SJCRH30 (cell line): ENCODE measurements around the gene H2AZ2. TPM values are rescaled to one million over a fixed set of nuclear protein-coding genes. Genes with fewer than 3 reads are reported as not detected.
A peak's percentile ranks its signal among the peaks of the same experiment; 100 is the strongest.
"Not testable (repeated sequence)": the region's sequence is repeated elsewhere in the genome, so short reads cannot be mapped to it uniquely, and the experiment has no call there.

Experiments used
- DNase-seq, 2 experiments: peaks; one replicate each; pipeline ENCODE4 v3.0.0-alpha.2; 2015 to 2020
- H3K27ac ChIP-seq: fragments of 250-450 bp; sonication (Bioruptor Pico); 2 replicates; pipeline ENCODE4 v1.5.1; 2020; ENCODE audit warnings: mild to moderate bottlenecking, moderate library complexity
- H3K27me3 ChIP-seq: fragments of 250-450 bp; sonication (Bioruptor Pico); 2 replicates; pipeline ENCODE4 v1.5.1; 2020; ENCODE audit warnings: mild to moderate bottlenecking, moderate library complexity
- H3K36me3 ChIP-seq: fragments of 250-450 bp; sonication (Bioruptor Pico); 2 replicates; pipeline ENCODE4 v1.5.1; 2020; ENCODE audit warnings: mild to moderate bottlenecking, moderate library complexity
- H3K4me1 ChIP-seq: fragments of 250-450 bp; sonication (Bioruptor Pico); 2 replicates; pipeline ENCODE4 v1.5.1; 2020; ENCODE audit warnings: mild to moderate bottlenecking, moderate library complexity
- H3K4me3 ChIP-seq: fragments of 250-450 bp; sonication (Bioruptor Pico); 2 replicates; pipeline ENCODE4 v1.5.1; 2020; ENCODE audit warnings: mild to moderate bottlenecking, moderate library complexity
- H3K9me3 ChIP-seq: fragments of 250-450 bp; sonication (Bioruptor Pico); replicated peaks from 2 replicates; pipeline ENCODE4 v1.5.1; 2020; ENCODE audit warnings: mild to moderate bottlenecking, moderate library complexity
- total RNA-seq: library from RNA; depleted of rRNA; stranded (reverse); fragments of >200 nt; shearing (Covaris generic); gene quantifications from 2 replicates; pipeline ENCODE4 v1.2.3, GENCODE V29; 2014

H2AZ2 gene
- total RNA-seq, 1 experiment from 2014 or later = 459 TPM

DNA sequence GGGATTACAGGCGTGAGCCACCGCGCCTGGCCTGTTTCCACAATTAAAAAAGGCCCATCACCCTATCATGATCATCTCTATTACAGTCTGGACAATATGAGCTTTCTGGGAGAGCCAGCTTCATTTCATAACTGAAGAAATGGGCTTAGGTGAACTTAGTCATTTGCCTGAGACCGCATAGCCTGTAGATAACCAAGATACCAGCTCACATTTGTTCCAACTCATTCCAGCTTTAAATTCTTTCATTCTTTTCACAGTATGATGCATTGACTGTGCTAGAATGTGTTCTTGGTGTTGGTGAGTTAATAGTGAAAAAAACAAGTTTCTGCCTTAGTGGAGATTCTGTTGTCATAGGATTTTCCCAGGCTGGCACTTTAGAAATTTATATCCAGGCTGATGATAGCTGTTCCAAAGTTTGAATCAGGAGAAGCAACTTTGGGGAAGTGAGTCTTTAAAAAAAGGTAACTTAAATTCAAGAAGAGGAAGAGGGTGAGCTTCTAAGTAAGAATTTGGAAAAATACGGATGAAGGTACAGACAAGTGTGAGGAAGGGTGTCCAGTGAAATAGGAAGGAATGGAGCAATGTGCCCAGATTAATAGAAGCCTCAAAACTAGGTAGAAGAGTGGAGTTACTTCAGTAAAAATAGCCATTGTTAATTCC, 2.1 kb upstream of the H2AZ2 start:
- Histone ChIP-seq H3K9me3 (no peaks in the 10 kb centered on the region), H3K4me3 (no peak overlapping the region), H3K27me3 (no peaks in the 10 kb centered on the region), H3K36me3 (peaks cover 3% of the 10 kb centered on the region; the same call in 1 of the 2 replicates), H3K4me1 (peaks cover 10% of the 10 kb centered on the region; the same call in 1 of the 2 replicates), H3K27ac (no peak overlapping the region)
- no peak for DNase-seq

DNA sequence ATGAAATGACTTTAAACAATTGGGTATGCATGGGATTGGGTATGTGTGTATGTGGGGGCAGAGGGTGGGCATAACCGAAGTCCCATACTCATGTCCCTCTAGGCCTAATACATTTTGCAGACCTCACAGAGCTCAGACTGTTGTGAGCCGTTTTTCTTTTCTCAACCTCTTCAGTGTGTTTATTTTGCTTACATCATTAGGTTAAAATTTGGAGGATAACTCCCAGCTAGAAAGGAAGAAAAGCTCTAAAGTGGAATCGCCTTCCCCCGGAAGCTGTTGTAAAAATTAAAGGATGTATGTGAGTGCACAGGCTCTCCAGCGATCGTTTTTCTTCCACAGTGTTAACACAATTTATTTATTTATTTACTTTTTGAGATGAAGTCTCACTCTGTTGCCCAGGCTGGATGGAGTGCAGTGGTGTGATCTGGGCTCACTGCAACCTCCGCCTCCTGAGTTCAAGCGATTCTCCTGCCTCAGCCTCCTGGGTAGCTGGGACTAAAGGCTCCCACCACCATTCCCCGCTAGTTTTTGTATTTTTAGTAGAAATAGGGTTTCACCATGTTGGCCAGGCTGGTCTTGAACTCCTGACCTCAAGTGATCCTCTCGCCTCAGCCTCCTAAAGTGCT, 1.5 kb upstream of the H2AZ2 start:
- DNase-seq = peak in 1 of 2 experiments; percentile 11
- H3K4me3 ChIP-seq = peak overlapping the region; percentile 74
- no peak overlapping the region for H3K27ac ChIP-seq
- no peaks in the 10 kb centered on the region for H3K27me3 ChIP-seq
- H3K36me3 ChIP-seq = peaks cover 3% of the 10 kb centered on the region; the same call in 1 of the 2 replicates
- H3K4me1 ChIP-seq = peaks cover 10% of the 10 kb centered on the region; the same call in 1 of the 2 replicates
- H3K9me3 ChIP-seq = no peaks in the 10 kb centered on the region

DNA sequence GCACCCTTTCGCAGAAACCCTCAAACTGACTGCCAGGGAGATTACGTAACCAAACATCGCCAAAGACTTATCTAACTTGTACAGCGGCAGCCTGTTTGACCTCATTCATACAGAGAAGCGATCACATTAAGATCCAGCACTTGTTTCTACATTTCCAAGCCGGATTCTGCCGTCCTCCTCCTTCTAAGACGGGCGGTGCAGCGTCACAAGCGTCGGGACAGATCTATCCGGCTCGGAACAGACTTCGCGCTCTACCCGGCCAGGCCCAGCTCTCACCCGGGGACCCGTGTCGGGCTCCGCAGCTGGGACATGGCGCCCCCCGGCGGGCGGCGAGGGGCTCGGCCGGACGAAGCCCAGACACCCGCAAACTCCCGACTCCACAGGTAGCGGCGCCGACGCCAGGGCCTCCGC, 373 bp downstream of the H2AZ2 start:
- DNase-seq = peak; percentile 90 to 92
- Histone ChIP-seq H3K4me3 (peak overlapping the region; percentile 74), H3K9me3 (no peaks in the 10 kb centered on the region), H3K36me3 (peaks cover 10% of the 10 kb centered on the region), H3K4me1 (peaks cover 10% of the 10 kb centered on the region; the same call in 1 of the 2 replicates), H3K27me3 (no peaks in the 10 kb centered on the region), H3K27ac (peak overlapping the region; percentile 83)

DNA sequence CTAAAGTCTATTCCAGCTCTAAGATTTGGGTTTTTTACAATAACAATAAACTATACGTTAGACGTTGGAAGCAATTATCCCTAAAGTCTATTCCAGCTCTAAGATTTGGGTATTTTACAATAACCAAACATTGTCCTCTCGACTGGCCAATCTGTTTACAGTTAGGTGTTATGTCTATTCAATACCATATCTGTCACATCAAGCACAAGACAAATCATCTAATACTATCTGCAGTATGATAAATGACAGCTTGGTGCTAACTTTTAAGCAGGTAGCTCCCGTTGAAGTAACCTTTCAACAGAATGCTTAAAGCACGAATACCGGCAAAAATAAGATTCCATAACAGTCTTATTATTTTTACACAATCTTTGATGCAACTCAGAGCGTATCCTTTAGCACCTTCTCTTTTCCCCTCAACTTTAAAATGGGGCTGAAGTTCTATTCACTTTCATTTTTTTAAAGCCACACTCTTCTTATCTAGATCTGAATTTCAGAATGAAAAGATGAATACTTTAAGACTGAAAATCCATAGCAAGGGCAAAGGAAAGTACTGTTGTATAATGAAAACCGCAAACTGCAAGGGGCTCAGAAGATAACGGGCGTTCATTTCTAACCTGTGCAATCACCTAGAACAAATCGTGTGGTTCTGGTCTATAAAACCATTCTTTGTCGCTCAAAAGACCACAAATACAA, 925 bp downstream of the H2AZ2 start:
- peak in 1 of 2 experiments; percentile 16 for DNase-seq
- H3K9me3 ChIP-seq = no peaks in the 10 kb centered on the region

DNA sequence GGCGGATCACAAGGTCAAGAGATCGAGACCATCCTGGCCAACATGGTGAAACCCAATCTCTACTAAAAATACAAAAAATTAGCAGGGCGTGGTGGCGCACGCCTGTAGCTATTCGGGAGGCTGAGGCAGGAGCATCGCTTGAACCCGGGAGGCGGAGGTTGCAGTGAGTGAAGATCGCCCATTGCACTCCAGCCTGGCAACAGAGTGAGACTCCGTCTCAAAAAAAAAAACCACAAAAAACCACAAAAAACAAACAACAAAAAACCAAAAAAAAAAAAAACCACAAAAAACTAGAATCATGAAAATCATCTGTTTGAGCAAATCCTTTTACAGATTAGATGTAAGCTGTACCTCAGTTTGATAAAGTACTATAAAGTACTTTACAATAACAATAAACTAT, 1.5 kb downstream of the H2AZ2 start:
- not testable (repeated sequence) for H3K9me3 ChIP-seq, DNase-seq, H3K27me3 ChIP-seq, H3K27ac ChIP-seq
- Histone ChIP-seq H3K36me3 (peaks cover 21% of the 10 kb centered on the region), H3K4me3 (peak overlapping the region; percentile 74), H3K4me1 (peaks cover 10% of the 10 kb centered on the region; the same call in 1 of the 2 replicates)

More for the DNA sequence above, 925 bp downstream of the H2AZ2 start:
- H3K4me3 ChIP-seq = peak overlapping the region; percentile 74
- no peaks in the 10 kb centered on the region for H3K27me3 ChIP-seq
- peaks cover 10% of the 10 kb centered on the region; the same call in 1 of the 2 replicates for H3K4me1 ChIP-seq
- peaks cover 15% of the 10 kb centered on the region for H3K36me3 ChIP-seq
- peak overlapping the region; percentile 83 for H3K27ac ChIP-seq

DNA sequence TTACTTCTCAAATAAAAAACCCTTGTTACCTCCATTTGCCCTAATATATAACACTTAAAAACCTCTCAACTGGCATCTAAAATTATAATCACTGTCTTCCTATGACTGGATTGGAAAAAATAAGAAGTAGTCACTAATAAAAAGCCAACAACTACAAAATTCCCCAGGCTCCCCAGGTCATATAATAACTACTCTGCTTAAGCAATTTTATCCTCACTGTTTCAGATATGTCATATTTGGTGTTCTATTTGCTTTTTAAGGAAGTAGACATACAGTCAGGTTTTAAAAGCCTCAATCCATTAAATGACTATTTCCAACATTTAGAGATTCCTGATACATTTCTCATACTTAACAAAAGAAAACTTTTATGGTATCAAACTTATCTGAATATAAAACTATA, 2.4 kb downstream of the H2AZ2 start:
- no peaks in the 10 kb centered on the region for H3K9me3 ChIP-seq
- H3K27ac ChIP-seq = no peak overlapping the region
- H3K4me1 ChIP-seq = peaks cover 10% of the 10 kb centered on the region; the same call in 1 of the 2 replicates
- DNase-seq = no peak
- peaks cover 30% of the 10 kb centered on the region for H3K36me3 ChIP-seq
- H3K27me3 ChIP-seq = no peaks in the 10 kb centered on the region
- H3K4me3 ChIP-seq = peak overlapping the region; percentile 74

DNA sequence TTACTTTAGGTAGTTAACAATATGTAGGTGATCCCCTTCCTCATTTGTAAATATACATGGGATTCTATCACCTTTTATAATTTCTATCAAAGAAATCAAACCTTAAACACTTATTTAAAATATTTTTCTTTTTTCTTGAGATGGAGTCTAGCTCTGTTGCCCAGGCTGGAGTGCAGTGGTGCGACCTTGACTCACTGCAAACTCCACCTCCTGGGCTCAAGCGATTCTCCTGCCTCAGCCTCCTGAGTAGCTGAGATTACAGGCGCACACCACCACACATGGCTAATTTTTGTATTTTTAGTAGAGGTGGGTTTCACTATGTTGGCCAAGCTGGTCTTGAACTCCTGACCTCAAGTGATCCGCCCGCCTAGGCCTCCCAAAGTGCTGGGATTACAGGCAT, 4.4 kb downstream of the H2AZ2 start:
- DNase-seq, H3K9me3 ChIP-seq, H3K4me3 ChIP-seq, H3K27me3 ChIP-seq, H3K27ac ChIP-seq, H3K4me1 ChIP-seq: not testable (repeated sequence)
- H3K36me3 ChIP-seq = peaks cover 49% of the 10 kb centered on the region

DNA sequence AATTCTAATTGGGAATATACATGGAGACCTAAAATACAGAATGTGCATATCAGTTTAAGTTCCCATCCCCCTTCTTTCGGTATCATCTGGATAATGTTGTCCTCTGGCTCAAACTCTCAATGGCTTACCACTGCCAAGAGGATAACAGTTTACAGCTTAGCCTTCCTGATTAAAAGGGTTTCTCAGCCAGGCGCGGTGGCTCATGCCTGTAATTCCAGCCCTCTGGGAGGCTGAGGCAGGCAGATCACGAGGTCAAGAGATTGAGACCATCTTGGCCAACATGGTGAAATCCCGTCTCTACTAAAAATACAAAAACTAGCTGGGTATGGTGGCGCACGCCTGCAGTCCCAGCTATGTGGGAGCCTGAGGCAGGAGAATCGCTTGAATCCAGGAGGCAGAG, 5.2 kb downstream of the H2AZ2 start:
- not testable (repeated sequence) for H3K9me3 ChIP-seq, H3K4me3 ChIP-seq, H3K27ac ChIP-seq, H3K4me1 ChIP-seq, DNase-seq, H3K27me3 ChIP-seq
- peaks cover 56% of the 10 kb centered on the region for H3K36me3 ChIP-seq

DNA sequence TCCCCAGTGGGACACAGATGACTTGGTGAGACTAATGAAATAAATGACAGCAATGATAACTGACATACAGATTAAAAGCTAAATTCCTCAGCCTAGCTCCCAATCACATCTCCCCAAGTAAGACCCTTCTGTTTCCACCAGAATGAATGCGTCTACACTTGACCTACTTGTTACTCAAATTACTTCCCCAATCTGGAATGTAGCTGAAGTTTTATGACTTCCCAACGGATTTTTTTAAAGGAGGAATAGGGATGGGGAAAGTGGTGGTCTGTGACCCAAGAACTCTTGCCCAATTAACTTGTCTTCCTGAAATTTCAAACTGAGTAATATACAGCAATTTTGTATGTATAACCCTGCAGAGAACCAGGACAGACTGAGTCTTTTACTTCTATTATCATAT, 9.1 kb downstream of the H2AZ2 start:
- H3K27ac ChIP-seq = no peak overlapping the region
- H3K27me3 ChIP-seq = no peaks in the 10 kb centered on the region
- no peak overlapping the region for H3K4me3 ChIP-seq
- H3K9me3 ChIP-seq = no peaks in the 10 kb centered on the region
- no peak for DNase-seq
- peaks cover 85% of the 10 kb centered on the region for H3K36me3 ChIP-seq
- H3K4me1 ChIP-seq = no peaks in the 10 kb centered on the region

DNA sequence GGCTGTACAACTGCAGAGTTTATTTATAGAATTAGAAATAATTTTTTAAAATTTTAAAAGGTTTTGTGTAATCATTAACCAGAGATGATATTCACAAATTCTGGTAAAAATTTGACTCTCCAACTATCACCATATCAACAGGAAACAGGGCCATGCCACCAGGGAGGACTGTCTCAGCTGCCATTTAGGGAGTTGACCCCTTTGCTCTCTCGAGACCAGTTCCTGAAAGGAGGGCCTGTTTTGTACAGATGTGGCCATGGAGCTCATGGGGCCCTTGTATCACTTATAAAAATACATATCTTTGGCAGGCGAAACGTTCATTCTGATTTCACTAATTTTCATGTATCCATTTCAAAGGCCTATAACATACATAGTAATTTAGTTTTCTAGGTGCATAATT, 20.3 kb downstream of the H2AZ2 start:
- H3K27ac ChIP-seq = no peak overlapping the region
- no peak for DNase-seq
- H3K36me3 ChIP-seq = peaks cover 65% of the 10 kb centered on the region
- no peaks in the 10 kb centered on the region for H3K27me3 ChIP-seq
- no peaks in the 10 kb centered on the region for H3K4me1 ChIP-seq
- H3K9me3 ChIP-seq = no peaks in the 10 kb centered on the region
- H3K4me3 ChIP-seq = no peak overlapping the region

DNA sequence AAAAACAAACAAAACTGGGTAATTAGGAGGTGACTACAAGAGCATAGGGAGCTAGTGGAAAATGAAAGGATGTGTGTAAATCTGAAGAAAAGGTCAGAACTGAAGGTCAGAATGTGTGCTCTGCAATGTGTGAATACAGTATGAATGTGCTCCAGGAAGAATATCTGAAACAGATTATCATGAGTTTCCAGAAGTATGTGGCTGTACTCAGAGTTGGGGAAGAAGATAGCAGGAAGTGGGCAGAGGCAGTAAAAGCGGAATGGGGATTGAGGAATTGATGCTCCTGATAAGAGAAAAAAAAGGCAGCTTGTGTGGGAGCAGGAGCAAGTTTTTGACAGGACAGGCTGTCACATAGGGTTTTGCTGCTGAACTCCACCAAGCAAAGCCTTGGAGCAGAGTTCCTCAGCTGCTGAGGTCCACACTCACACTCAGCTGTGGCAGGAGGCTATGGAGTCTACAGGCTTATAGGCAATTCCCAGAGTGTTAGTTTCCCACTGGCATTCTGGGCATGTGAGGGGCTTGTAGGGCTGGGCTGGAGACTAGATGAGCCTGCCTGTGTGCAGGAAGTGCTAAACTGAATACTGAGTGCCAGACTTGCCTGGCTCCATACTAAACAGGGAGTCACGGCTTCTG, 22.9 kb downstream of the H2AZ2 start:
- H3K27ac ChIP-seq = no peak overlapping the region
- DNase-seq = no peak

DNA sequence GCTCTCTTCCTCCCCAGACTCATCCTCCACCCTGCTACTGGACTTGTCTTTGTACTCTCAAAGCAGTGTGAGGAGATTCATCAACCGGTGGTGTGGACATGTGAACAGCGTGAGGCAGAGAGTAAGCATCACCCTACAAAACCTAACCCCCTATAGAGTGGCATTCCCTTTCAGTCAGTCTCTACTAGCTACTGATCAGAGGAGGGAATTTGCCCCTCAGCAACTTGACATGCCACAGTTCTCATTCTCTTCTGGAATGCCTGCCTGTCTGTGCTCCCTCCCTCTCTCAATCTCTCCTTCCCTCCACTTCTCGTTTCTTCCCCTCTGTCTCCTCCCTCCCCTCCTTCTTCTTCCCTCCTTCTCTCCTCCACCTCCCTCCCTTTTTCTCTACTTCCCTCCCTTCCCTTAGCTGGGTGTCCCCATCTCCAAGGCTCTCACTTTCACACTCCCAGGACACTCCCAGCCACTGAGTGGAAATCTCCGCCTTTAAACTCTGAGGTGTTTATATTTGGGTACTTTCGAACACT, 24.6 kb downstream of the H2AZ2 start:
- H3K4me3 ChIP-seq = no peak overlapping the region
- peaks cover 29% of the 10 kb centered on the region for H3K36me3 ChIP-seq
- H3K27me3 ChIP-seq = no peaks in the 10 kb centered on the region
- no peak for DNase-seq
- no peaks in the 10 kb centered on the region for H3K4me1 ChIP-seq
- H3K9me3 ChIP-seq = no peaks in the 10 kb centered on the region
- H3K27ac ChIP-seq = no peak overlapping the region

More for the DNA sequence above, 22.9 kb downstream of the H2AZ2 start:
- H3K9me3 ChIP-seq = no peaks in the 10 kb centered on the region
- no peaks in the 10 kb centered on the region for H3K27me3 ChIP-seq
- no peak overlapping the region for H3K4me3 ChIP-seq
- H3K36me3 ChIP-seq = peaks cover 45% of the 10 kb centered on the region
- H3K4me1 ChIP-seq = no peaks in the 10 kb centered on the region

DNA sequence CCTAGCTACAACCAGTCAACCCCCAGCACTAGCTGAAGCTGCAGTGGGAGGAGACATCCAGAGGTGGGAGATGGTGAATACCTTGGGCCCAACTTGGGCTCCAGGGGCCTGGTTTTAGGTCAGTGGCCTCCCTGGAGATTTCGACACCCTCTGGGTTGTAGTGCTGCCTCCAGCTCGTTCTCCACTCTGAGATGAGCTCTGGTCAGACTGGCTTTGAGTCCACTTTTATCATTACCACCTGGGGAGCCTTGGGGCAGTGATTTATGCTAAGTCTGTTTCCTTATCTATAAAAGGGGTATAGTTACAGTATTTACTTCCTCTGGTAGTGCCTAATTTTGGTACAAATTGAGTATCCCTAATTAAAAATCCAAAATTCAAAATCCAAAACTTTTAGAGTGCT, 28.6 kb downstream of the H2AZ2 start:
- no peak for DNase-seq
- H3K4me1 ChIP-seq = no peaks in the 10 kb centered on the region
- no peaks in the 10 kb centered on the region for H3K9me3 ChIP-seq
- no peak overlapping the region for H3K4me3 ChIP-seq
- peaks cover 3% of the 10 kb centered on the region; the same call in 1 of the 2 replicates for H3K36me3 ChIP-seq
- H3K27me3 ChIP-seq = no peaks in the 10 kb centered on the region
- no peak overlapping the region for H3K27ac ChIP-seq

DNA sequence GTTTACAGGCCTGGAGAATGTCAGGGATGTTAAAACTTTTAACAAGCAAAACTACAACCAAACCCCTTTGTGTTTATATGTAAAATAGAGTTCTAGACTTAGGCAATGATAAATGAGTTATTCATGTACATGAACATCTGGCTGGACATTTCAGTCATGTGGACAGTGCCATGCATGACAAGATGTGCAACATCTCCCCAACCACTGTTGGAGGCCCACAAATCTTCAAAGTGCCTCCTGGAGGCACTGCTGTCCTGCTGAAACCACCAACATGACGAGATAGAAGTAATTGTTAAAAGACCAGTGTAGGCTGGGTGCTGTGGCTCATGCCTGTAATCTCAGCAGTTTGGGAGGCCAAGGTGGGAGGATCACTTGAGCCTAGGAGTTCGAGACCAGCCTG, 33.0 kb downstream of the H2AZ2 start:
- H3K9me3 ChIP-seq = no peaks in the 10 kb centered on the region

More for the DNA sequence above, 33.0 kb downstream of the H2AZ2 start:
- H3K27me3 ChIP-seq = no peaks in the 10 kb centered on the region
- H3K36me3 ChIP-seq = no peaks in the 10 kb centered on the region
- H3K4me1 ChIP-seq = no peaks in the 10 kb centered on the region
- no peak overlapping the region for H3K27ac ChIP-seq
- H3K4me3 ChIP-seq = no peak overlapping the region
- DNase-seq = no peak
